PFSK-1 (cell line): Measurements from ENCODE around the gene USH1C.

Experiments used
- POLR2AphosphoS5 ChIP-seq: IDR thresholded peaks from 2 replicates; pipeline ENCODE4 v1.6.1; 2012; ENCODE audit warnings: low read depth, mild to moderate bottlenecking, control low read depth, low read length, moderate library complexity
- REST ChIP-seq, 2 experiments: IDR thresholded peaks; 2 replicates each; pipeline versions ENCODE4 v1.6.1 to v1.8.0; 2011 to 2012; ENCODE audit warnings: low read depth in 2 of 2, low read length in 2 of 2, control low read depth in 1 of 2, inconsistent platforms in 1 of 2, mild to moderate bottlenecking in 1 of 2, moderate library complexity in 1 of 2; ENCODE audit not compliant: insufficient read depth in 1 of 2
- TAF1 ChIP-seq: IDR thresholded peaks from 2 replicates; pipeline ENCODE4 v1.6.1; 2012; ENCODE audit warnings: low read length, control low read depth, borderline replicate concordance; ENCODE audit not compliant: insufficient read depth

GRCh38 chr11:17489751-17490150, 54.5 kb downstream of the USH1C start:
- no peak for TF ChIP-seq REST (IDR thresholded peaks at IDR 0.05; ENCODE audit: insufficient read depth in 1 of 2, low read depth in 2 of 2, low read length in 2 of 2)
- no peak for TF ChIP-seq POLR2AphosphoS5
- no peak for TF ChIP-seq TAF1
